ENCODE results near the gene PPM1M. TPM values are rescaled to one million over a fixed set of nuclear protein-coding genes. Genes with fewer than 3 reads are reported as not detected.
A peak's percentile ranks its signal among the peaks of the same experiment; 100 is the strongest.

Gene PPM1M
- total RNA-seq, 1 donor from 2014 or later: 33.0 TPM

GRCh38 chr3:52230889-52231499, 14.6 kb upstream of the PPM1M start:
- no peak for DNase-seq (ENCODE audit: low spot score)

GRCh38 chr3:52231502-52232278, 13.9 kb upstream of the PPM1M start:
- peak; percentile 66 for DNase-seq (ENCODE audit: low spot score)

- no peak for DNase-seq (ENCODE audit: low spot score)
These were observed 13.1 kb upstream of the PPM1M start for GRCh38 chr3:52232279-52233107.

GRCh38 chr3:52233108-52233591, 12.4 kb upstream of the PPM1M start:
- no peak for DNase-seq (ENCODE audit: low spot score)

- no peak for DNase-seq (ENCODE audit: low spot score)
These were observed 11.6 kb upstream of the PPM1M start for GRCh38 chr3:52233968-52234367.

- no peak for DNase-seq (ENCODE audit: low spot score)
These were observed 10.8 kb upstream of the PPM1M start for GRCh38 chr3:52234516-52235447.

GRCh38 chr3:52236424-52236886, 9.1 kb upstream of the PPM1M start:
- DNase-seq (ENCODE audit: low spot score): no peak

- DNase-seq (ENCODE audit: low spot score): no peak
These were observed 8.4 kb upstream of the PPM1M start for GRCh38 chr3:52237006-52237656.

- peak; percentile 79 for DNase-seq (ENCODE audit: low spot score)
These were observed 7.8 kb upstream of the PPM1M start for GRCh38 chr3:52237657-52238172.

- DNase-seq (ENCODE audit: low spot score): no peak
These were observed 7.3 kb upstream of the PPM1M start for GRCh38 chr3:52238193-52238760.

GRCh38 chr3:52238761-52239701, 6.5 kb upstream of the PPM1M start, which contains the start of gene TWF2:
Gene TWF2 (minus strand): TSS chr3:52239158. CDS start chr3:52239016, 142 bp downstream.
- DNase-seq (ENCODE audit: low spot score): peak; percentile 71

GRCh38 chr3:52240059-52240885, 5.3 kb upstream of the PPM1M start:
- DNase-seq (ENCODE audit: low spot score): peak; percentile 59

GRCh38 chr3:52240886-52241370, 4.6 kb upstream of the PPM1M start:
- DNase-seq (ENCODE audit: low spot score): no peak

- DNase-seq (ENCODE audit: low spot score): no peak
These were observed 3.5 kb upstream of the PPM1M start for GRCh38 chr3:52242039-52242438.

GRCh38 chr3:52243791-52244628, 1.5 kb upstream of the PPM1M start:
- DNase-seq (ENCODE audit: low spot score): no peak

GRCh38 chr3:52246264-52246620, 683 bp downstream of the PPM1M start:
- no peak for DNase-seq (ENCODE audit: low spot score)
